AG04449 (cell line): Measurements from ENCODE around the gene GTPBP8.

ENCODE experiments used
- CTCF ChIA-PET: fragments of 350-600 bp; formaldehyde crosslinking; extraction: SDS; loops from one replicate; lab custom pipeline; 2021; ENCODE audit warnings: antibody characterized with exemption; lab: Yijun Ruan, JAX
- POLR2A ChIA-PET: fragments of 400-600, 350-600 bp; formaldehyde crosslinking; extraction: SDS; loops from one replicate; lab custom pipeline; 2020; ENCODE audit warnings: antibody characterized with exemption, inconsistent platforms; lab: Yijun Ruan, JAX
- DNase-seq: peaks from one replicate; pipeline ENCODE4 v3.0.0-alpha.2; 2010; ENCODE audit warnings: low read depth, low spot score
- H3K4me3 ChIP-seq: 2 replicates; pipeline ENCODE4 v1.5.1; 2011; ENCODE audit warnings: low read depth, mild to moderate bottlenecking, control low read depth, low read length
- TF ChIP-seq, protein P1 (sequence below): IDR thresholded peaks from one replicate; pipeline ENCODE4 v1.5.1; 2011; ENCODE audit warnings: mild to moderate bottlenecking, moderate library complexity, low read length, control low read depth, inconsistent platforms; ENCODE audit not compliant: insufficient read depth; ENCODE audit errors: missing control alignments

The GTPBP8 gene

DNA sequence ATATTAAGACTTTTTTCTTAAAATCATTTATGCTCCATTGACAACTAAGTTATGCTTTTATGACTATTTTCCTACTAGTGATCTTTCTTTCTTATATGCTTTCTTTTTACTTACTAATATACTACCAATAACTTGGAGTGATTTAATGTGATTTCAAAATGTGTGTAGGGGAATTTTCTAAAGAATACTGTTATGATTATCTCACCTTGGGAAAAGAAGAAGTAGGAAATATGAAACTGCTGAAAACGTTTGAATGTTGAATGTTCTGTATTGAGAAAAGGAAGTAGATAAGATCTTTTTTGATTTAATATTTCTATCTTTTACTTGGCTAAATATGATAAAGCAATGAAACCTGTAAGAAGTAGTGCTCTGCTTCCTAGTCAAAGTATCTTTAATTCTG, 8.1 kb upstream of the GTPBP8 start:
- TF ChIP-seq, protein P1, sequence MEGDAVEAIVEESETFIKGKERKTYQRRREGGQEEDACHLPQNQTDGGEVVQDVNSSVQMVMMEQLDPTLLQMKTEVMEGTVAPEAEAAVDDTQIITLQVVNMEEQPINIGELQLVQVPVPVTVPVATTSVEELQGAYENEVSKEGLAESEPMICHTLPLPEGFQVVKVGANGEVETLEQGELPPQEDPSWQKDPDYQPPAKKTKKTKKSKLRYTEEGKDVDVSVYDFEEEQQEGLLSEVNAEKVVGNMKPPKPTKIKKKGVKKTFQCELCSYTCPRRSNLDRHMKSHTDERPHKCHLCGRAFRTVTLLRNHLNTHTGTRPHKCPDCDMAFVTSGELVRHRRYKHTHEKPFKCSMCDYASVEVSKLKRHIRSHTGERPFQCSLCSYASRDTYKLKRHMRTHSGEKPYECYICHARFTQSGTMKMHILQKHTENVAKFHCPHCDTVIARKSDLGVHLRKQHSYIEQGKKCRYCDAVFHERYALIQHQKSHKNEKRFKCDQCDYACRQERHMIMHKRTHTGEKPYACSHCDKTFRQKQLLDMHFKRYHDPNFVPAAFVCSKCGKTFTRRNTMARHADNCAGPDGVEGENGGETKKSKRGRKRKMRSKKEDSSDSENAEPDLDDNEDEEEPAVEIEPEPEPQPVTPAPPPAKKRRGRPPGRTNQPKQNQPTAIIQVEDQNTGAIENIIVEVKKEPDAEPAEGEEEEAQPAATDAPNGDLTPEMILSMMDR: no peak
- ChIA-PET POLR2A (no interaction called here), CTCF (interaction anchor here (1.0 to 2.2 kb wide), 5 partner anchors 10 to 340 kb away, joined by 3 to 5 read pairs (median 5); no protein-coding TSS in a partner anchor)
- no peak for DNase-seq
- no peak overlapping the region for H3K4me3 ChIP-seq

- no peak overlapping the region for H3K4me3 ChIP-seq
- DNase-seq: no peak
- TF ChIP-seq, protein P1: no peak
- POLR2A ChIA-PET: no interaction called here
- CTCF ChIA-PET: interaction anchor here (1.1 to 3.0 kb wide), 4 partner anchors 8 to 342 kb away, joined by 3 to 11 read pairs (median 4); no protein-coding TSS in a partner anchor
These were observed 6.3 kb upstream of the GTPBP8 start for GRCh38 chr3:112984485-112984884.

GRCh38 chr3:112987710-112988334, 3.0 kb upstream of the GTPBP8 start:
- TF ChIP-seq, protein P1: no peak
- ChIA-PET CTCF (interaction anchor here (1.0 to 5.5 kb wide), 4 partner anchors 8 to 406 kb away, joined by 3 to 51 read pairs (median 6); no protein-coding TSS in a partner anchor), POLR2A (no interaction called here)
- no peak for DNase-seq
- no peak overlapping the region for H3K4me3 ChIP-seq

- TF ChIP-seq, protein P1: no peak
- ChIA-PET CTCF (interaction anchor here (0.9 to 3.1 kb wide), 3 partner anchors 16 to 414 kb away, joined by 3 to 13 read pairs (median 4); no protein-coding TSS in a partner anchor), POLR2A (no interaction called here)
- DNase-seq: no peak
- no peak overlapping the region for H3K4me3 ChIP-seq
These were observed 5.0 kb downstream of the GTPBP8 start for GRCh38 chr3:112995800-112996199.

GRCh38 chr3:113000691-113001090, 9.9 kb downstream of the GTPBP8 start:
- no peak for DNase-seq
- no peak overlapping the region for H3K4me3 ChIP-seq
- ChIA-PET CTCF (interaction anchor here (1.8 kb wide), 1 partner anchor 22 kb away, joined by 7 read pairs; no protein-coding TSS in a partner anchor), POLR2A (no interaction called here)
- TF ChIP-seq, protein P1: no peak

GRCh38 chr3:113002037-113002436, 11.3 kb downstream of the GTPBP8 start:
- POLR2A ChIA-PET: no interaction called here
- no peak overlapping the region for H3K4me3 ChIP-seq
- no peak for DNase-seq
- TF ChIP-seq, protein P1: no peak
- CTCF ChIA-PET: interaction anchor here (1.0 to 1.8 kb wide), 4 partner anchors 11 to 359 kb away, joined by 3 to 7 read pairs (median 4); partner anchors contain the start of gene GTPBP8
